ENCODE results near the gene NKX3-2. TPM values are rescaled to one million over a fixed set of nuclear protein-coding genes. Genes with fewer than 3 reads are reported as not detected.

NKX3-2 gene
- total RNA-seq, 4 donors from 2014 or later: 3.8 to 19.5 (median 5.1) TPM

GRCh38 chr4:13530823-13531624, 13.3 kb downstream of the NKX3-2 start:
- H3K4me1 ChIP-seq: peaks cover 0 to 8% (median 2%) of the 10 kb centered on the region in 4 donors
- intact Hi-C loops (cut with DNase I; ENCODE audit: low total_unique reads) (no loop called here), in situ Hi-C loops (cut with MboI; ENCODE audit: low pct_ligation_motif_present in 1 of 4, low pct_unique_long_range_greater_than_20kb in 1 of 4, low sequenced_read_pairs in 3 of 4) (no loop called here)
- H3K27me3 ChIP-seq: peaks cover 100% of the 10 kb centered on the region
- H3K27ac ChIP-seq: no peak overlapping the region
- WGBS, 2 donors (ENCODE audit: low coverage in 1 of 2): 38 to 60% methylated on average over 6 to 35 of the region's 35 CpGs
- no peaks in the 10 kb centered on the region for H3K36me3 ChIP-seq
- H3K9me3 ChIP-seq: no peaks in the 10 kb centered on the region
- DNase-seq: no peak
- no peak for TF ChIP-seq CTCF (IDR thresholded peaks at IDR 0.05)
- no peak for TF ChIP-seq POLR2AphosphoS5 (IDR thresholded peaks at IDR 0.05)
- no peak for TF ChIP-seq EP300 (IDR thresholded peaks at IDR 0.05; ENCODE audit: low read depth)
- no peak for TF ChIP-seq POLR2A (IDR thresholded peaks at IDR 0.05)
- H3K4me3 ChIP-seq: no peak overlapping the region

GRCh38 chr4:13529128-13529919, 15.0 kb downstream of the NKX3-2 start:
- H3K27me3 ChIP-seq: peaks cover 100% of the 10 kb centered on the region
- H3K36me3 ChIP-seq: no peaks in the 10 kb centered on the region
- in situ Hi-C loops (cut with MboI; ENCODE audit: low pct_ligation_motif_present in 1 of 4, low pct_unique_long_range_greater_than_20kb in 1 of 4, low sequenced_read_pairs in 3 of 4) (no loop called here), intact Hi-C loops (cut with DNase I; ENCODE audit: low total_unique reads) (no loop called here)
- peaks cover 0 to 8% (median 2%) of the 10 kb centered on the region in 4 donors for H3K4me1 ChIP-seq
- no peak for DNase-seq
- no peaks in the 10 kb centered on the region for H3K9me3 ChIP-seq
- TF ChIP-seq CTCF (IDR thresholded peaks at IDR 0.05): no peak
- TF ChIP-seq EP300 (IDR thresholded peaks at IDR 0.05; ENCODE audit: low read depth): no peak
- no peak for TF ChIP-seq POLR2A (IDR thresholded peaks at IDR 0.05)
- TF ChIP-seq POLR2AphosphoS5 (IDR thresholded peaks at IDR 0.05): no peak
- no peak overlapping the region for H3K4me3 ChIP-seq
- 42 to 50% methylated on average over 23 to 37 of the region's 37 CpGs for WGBS, 2 donors (ENCODE audit: low coverage in 1 of 2)
- H3K27ac ChIP-seq: no peak overlapping the region

DNA sequence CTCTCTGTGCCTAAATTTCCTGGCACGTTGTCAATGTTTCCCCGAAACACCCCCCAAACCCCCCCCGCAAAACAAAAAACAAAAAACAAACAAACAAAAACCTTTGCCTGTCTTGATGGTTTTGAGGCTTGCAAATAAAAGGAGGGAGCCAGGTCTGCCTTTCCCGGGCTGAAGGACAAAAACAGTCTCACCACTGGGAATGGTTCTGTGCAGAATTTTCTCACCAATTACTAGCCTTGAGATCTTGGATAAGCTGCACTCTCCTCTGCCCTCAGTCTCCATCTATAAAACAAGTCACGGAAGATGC, 15.5 kb downstream of the NKX3-2 start:
- WGBS, 2 donors (ENCODE audit: low coverage in 1 of 2): 5 to 28% methylated on average over 4 to 5 of the region's 5 CpGs
- Histone ChIP-seq H3K4me3 (no peak overlapping the region), H3K4me1 (peaks cover 0 to 8% (median 2%) of the 10 kb centered on the region in 4 donors), H3K36me3 (no peaks in the 10 kb centered on the region), H3K27me3 (peaks cover 100% of the 10 kb centered on the region), H3K27ac (no peak overlapping the region), H3K9me3 (no peaks in the 10 kb centered on the region)
- in situ Hi-C loops (cut with MboI; ENCODE audit: low pct_ligation_motif_present in 1 of 4, low pct_unique_long_range_greater_than_20kb in 1 of 4, low sequenced_read_pairs in 3 of 4): no loop called here
- intact Hi-C loops (cut with DNase I; ENCODE audit: low total_unique reads): no loop called here
- no peak for TF ChIP-seq POLR2AphosphoS5 (IDR thresholded peaks at IDR 0.05)
- no peak for TF ChIP-seq POLR2A (IDR thresholded peaks at IDR 0.05)
- TF ChIP-seq EP300 (IDR thresholded peaks at IDR 0.05; ENCODE audit: low read depth): no peak
- TF ChIP-seq CTCF (IDR thresholded peaks at IDR 0.05): no peak
- DNase-seq: no peak

- peaks cover 100% of the 10 kb centered on the region for H3K27me3 ChIP-seq
- in situ Hi-C loops (cut with MboI; ENCODE audit: low pct_ligation_motif_present in 1 of 4, low pct_unique_long_range_greater_than_20kb in 1 of 4, low sequenced_read_pairs in 3 of 4): no loop called here
- H3K36me3 ChIP-seq: no peaks in the 10 kb centered on the region
- H3K27ac ChIP-seq: no peak overlapping the region
- intact Hi-C loops (cut with DNase I; ENCODE audit: low total_unique reads): no loop called here
- H3K9me3 ChIP-seq: no peaks in the 10 kb centered on the region
- 14 to 23% methylated on average over 7 to 28 of the region's 35 CpGs for whole genome bisulfite sequencing, 2 donors (ENCODE audit: low coverage in 1 of 2)
- peak overlapping the region in 1 of 4 donors; percentile 16 for H3K4me3 ChIP-seq
- TF ChIP-seq POLR2AphosphoS5 (IDR thresholded peaks at IDR 0.05): no peak
- no peak for TF ChIP-seq POLR2A (IDR thresholded peaks at IDR 0.05)
- no peak for TF ChIP-seq EP300 (IDR thresholded peaks at IDR 0.05; ENCODE audit: low read depth)
- TF ChIP-seq CTCF (IDR thresholded peaks at IDR 0.05): no peak
- peaks cover 0 to 8% (median 2%) of the 10 kb centered on the region in 4 donors for H3K4me1 ChIP-seq
- no peak for DNase-seq
Measured at GRCh38 chr4:13527981-13528820, 16.1 kb downstream of the NKX3-2 start.
